Fibroblast of villous mesenchyme (primary cell): ENCODE data around the gene AHDC1. TPM values are rescaled to one million over a fixed set of nuclear protein-coding genes. Genes with fewer than 3 reads are reported as not detected.

Experiments
- DNase-seq: peaks from one replicate; pipeline ENCODE4 v3.0.0-alpha.2; 2010; ENCODE audit warnings: low read depth
- H3K4me3 ChIP-seq: 2 replicates; pipeline ENCODE4 v1.5.1; 2011; ENCODE audit warnings: low read depth, mild to moderate bottlenecking, low read length
- total RNA-seq: library from RNA; depleted of rRNA; stranded (reverse); fragments of >200 nt; gene quantifications from 2 replicates; pipeline ENCODE4 v1.2.3, GENCODE V29; 2012
- TF ChIP-seq, protein P1 (sequence below): IDR thresholded peaks from 2 replicates; pipeline ENCODE4 v1.5.1; 2012; ENCODE audit warnings: low read depth, mild to moderate bottlenecking, low read length; ENCODE audit not compliant: insufficient read depth

The AHDC1 gene
- total RNA-seq, 1 donor = 22.5 TPM

DNA sequence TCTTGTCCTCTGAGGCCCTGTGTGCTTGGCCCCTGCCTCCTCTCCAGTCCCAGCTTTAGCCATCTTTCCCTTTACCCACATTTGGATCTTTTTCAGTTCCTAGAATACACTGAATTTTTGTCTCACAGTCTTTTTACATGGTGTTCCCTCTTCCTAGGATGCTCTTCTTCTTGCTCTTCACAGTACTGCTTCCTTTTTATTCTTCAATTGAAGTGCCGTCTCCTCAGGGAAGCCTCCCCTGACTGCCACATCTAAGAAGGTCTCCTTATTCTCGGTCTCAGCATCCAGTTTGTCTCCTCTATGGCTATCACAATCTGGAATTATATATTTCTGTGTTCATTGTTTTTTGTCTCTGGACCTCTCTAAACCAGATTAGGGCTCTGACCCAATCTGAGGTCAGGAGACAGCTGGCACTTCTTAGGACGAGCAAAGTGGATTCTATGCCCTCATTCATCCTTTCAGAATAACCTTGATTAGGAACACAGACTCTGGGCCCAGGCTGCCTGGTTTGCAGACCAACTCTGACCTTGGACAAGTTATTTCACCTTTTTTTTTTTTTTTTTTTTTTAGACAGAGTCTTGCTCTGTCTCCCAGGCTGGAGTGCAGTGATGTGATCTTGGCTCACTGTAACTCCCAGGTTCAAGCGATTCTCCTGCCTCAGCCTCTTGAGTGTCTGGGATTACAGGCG, 34.2 kb upstream of the AHDC1 start:
- DNase-seq = no peak
- TF ChIP-seq, protein P1, sequence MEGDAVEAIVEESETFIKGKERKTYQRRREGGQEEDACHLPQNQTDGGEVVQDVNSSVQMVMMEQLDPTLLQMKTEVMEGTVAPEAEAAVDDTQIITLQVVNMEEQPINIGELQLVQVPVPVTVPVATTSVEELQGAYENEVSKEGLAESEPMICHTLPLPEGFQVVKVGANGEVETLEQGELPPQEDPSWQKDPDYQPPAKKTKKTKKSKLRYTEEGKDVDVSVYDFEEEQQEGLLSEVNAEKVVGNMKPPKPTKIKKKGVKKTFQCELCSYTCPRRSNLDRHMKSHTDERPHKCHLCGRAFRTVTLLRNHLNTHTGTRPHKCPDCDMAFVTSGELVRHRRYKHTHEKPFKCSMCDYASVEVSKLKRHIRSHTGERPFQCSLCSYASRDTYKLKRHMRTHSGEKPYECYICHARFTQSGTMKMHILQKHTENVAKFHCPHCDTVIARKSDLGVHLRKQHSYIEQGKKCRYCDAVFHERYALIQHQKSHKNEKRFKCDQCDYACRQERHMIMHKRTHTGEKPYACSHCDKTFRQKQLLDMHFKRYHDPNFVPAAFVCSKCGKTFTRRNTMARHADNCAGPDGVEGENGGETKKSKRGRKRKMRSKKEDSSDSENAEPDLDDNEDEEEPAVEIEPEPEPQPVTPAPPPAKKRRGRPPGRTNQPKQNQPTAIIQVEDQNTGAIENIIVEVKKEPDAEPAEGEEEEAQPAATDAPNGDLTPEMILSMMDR = no peak
- no peak overlapping the region for H3K4me3 ChIP-seq

DNA sequence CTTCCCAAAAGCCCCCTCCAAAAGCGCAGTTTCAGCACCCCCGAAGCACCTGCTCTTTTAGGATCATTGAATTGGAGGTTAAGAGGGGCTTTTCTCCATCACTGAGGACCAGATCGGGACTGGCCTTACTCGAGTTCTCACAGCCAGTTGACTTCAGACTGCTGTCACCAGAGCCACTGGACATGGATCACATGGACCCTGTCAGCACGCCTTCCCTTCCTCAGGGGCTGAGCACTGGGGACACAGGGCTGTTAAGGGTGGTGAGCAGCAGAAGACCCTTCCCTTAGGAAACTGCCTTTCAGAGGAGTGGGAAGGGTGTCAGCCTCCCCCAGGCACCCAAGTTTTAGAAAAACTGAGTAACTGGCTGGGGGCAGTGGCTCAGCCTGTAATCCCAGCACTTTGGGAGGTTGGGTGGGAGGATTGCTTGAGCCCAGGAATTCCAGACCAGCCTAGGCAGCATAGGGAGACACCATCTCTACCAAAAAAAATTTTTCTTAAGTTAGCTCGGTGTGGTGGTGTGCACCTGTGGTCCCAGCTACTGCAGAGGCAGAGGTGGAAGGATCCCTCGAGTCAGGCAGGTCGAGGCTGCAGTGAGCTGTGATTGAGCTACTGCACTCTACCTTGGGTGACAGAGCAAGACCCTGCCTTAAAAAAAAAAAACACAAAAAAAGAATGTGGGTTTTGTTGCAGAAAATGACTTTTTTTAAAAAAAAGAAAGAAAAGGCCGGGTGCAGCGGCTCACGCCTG, 31.6 kb upstream of the AHDC1 start:
- no peak overlapping the region for H3K4me3 ChIP-seq
- TF ChIP-seq, protein P1 = no peak
- no peak for DNase-seq

DNA sequence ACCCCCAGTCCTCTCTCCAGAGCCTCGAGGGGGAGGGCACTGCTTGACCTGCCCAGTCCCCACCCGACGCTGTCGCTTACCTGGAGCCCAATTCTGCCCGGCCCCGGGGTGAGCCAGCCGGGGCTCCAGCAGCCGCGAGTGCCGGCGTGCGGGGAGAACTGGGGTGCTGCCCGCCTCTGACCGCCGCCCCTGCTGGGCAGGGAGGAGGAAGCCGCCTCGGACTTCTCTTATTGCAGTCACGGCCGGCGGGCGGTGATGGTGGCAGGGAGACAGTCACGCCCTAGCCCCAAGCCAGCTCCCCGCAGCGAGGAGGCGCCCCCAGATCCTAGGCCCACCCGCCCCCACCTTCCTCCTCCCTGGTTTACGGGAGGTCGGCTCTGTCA, 31.0 kb upstream of the AHDC1 start, which contains the start of gene FGR:
Gene FGR (minus strand): TSS at position 201 of the 383 bp plus-strand sequence. CDS start 11,269 bp downstream, outside the sequence.
- no peak for DNase-seq
- H3K4me3 ChIP-seq = peak within 1 kb of the TSS; percentile 43
- TF ChIP-seq, protein P1 = no peak

DNA sequence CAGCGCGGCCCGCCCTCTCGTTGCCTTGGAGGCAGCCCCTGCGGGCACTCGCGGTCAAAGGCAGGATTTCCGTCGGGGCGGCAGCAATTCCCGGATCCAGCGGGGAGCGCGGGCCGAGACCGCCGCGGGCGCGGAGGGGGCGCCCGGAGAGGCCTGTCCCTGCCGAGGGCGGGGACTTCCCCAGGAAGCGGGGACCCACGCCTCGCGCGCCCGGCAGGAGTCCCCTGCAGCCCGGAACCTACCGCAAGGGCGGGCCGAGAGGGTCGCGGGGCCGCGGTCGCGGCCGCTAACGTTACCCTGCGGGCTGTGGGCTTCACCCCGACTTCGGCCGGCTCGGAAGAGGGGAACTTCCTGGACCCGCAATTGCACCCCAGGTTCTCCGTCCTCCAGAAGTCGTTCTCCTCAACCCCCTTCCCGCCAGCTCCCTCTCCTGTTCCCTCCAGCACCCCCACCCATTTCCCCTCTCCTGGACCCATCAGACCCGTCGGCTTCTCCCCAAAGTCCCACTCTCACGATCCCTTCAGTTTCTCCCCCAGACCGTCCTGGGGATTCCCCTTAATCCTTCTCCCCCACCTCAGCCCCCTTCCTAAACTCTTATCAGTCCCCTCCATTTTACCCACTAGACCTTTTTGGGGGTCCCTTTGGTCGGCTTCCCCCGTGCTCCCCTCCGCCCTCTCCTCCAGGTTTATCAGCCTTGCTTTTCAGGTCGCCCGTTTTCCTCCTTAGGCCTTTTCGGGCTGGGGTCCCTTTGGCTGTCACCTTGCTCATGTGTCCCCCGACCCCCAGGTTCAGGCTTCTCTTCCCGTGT, 30.4 kb upstream of the AHDC1 start:
- TF ChIP-seq, protein P1 = no peak
- DNase-seq = peak; percentile 13

DNA sequence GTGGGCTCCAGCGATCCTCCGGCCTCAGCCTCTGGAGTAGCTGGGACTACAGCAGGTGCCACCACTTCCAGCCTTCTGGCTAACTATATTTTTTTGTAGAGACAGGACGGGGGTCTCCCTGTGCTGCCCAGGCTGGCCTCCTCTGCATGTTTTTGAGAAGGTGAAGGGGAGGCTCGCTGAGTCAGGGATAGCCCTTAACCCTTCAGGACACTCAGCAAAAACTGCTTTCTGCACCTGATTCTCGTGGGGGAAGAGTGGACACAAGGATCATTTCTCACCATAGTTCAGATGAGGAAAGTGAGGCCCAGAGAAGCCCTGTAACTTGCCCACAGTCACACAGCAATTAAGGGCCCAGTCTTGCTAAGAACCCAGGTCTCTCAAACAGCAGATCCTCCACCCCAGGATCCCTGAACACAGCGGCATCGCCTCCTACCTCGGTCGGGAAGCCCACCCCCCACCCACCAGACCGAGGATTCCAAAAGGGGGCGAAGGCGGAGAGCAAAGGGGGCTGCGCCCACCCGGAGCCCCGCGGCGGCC, 29.8 kb upstream of the AHDC1 start:
- TF ChIP-seq, protein P1 = no peak
- no peak for DNase-seq
- peak overlapping the region; percentile 43 for H3K4me3 ChIP-seq

More for the DNA sequence above, 30.4 kb upstream of the AHDC1 start:
- peak overlapping the region; percentile 43 for H3K4me3 ChIP-seq

DNA sequence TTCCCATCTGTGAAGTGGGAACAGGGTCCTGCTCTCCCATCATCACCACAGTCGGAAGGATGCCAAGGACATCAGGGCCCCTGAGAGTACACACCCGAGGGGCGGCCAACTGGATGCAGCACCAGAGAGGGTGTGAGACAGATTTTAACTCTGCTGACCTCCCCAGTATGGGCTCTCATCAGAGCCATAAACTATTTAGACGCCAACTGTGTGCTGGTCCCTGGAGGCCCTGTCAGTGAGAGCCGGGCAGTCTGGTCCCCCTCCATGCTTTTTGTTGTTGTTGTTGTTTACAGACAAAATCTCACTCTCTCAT, 29.3 kb upstream of the AHDC1 start:
- no peak overlapping the region for H3K4me3 ChIP-seq
- TF ChIP-seq, protein P1 = no peak
- no peak for DNase-seq
